Liver (tissue), 9 donors: ENCODE measurements around the gene MPRIP. TPM values are rescaled to one million over a fixed set of nuclear protein-coding genes. Genes with fewer than 3 reads are reported as not detected.

ENCODE experiments used
- DNase-seq: peaks from one replicate; pipeline ENCODE4 v3.0.0-alpha.2; 2017; ENCODE audit warnings: low spot score
- H3K27ac ChIP-seq, 2 donors: one replicate each; pipeline ENCODE4 v1.7.0; 2013; ENCODE audit warnings: inconsistent platforms in 2 of 2, low read length in 2 of 2, control low read depth in 1 of 2, low read depth in 1 of 2, mild to moderate bottlenecking in 1 of 2
- H3K27me3 ChIP-seq, 4 donors: one replicate each; pipeline versions ENCODE4 v1.6.1 to v1.7.0; 2013; ENCODE audit warnings: low read length in 3 of 4, inconsistent platforms in 1 of 4, mild to moderate bottlenecking in 1 of 4, moderate library complexity in 1 of 4; ENCODE audit not compliant: control insufficient read depth in 4 of 4, insufficient read depth in 4 of 4
- H3K36me3 ChIP-seq, 4 donors: one replicate each; pipeline versions ENCODE4 v1.6.1 to v1.7.0; 2013; ENCODE audit warnings: low read length in 3 of 4, mild to moderate bottlenecking in 3 of 4, low read depth in 1 of 4, moderate library complexity in 1 of 4; ENCODE audit not compliant: control insufficient read depth in 4 of 4, insufficient read depth in 3 of 4
- H3K4me1 ChIP-seq, 4 donors: one replicate each; pipeline versions ENCODE4 v1.6.1 to v1.7.0; 2013; ENCODE audit warnings: low read length in 3 of 4, mild to moderate bottlenecking in 3 of 4, moderate library complexity in 1 of 4; ENCODE audit not compliant: control insufficient read depth in 4 of 4, insufficient read depth in 4 of 4
- H3K4me3 ChIP-seq, 3 donors: one replicate each; pipeline versions ENCODE4 v1.6.1 to v1.7.0; 2013; ENCODE audit warnings: low read length in 3 of 3, control low read depth in 1 of 3, low read depth in 1 of 3, mild to moderate bottlenecking in 1 of 3
- H3K9ac ChIP-seq, 2 donors: one replicate each; pipeline ENCODE4 v1.7.0; 2013; ENCODE audit warnings: low read length in 2 of 2, mild to moderate bottlenecking in 2 of 2, moderate library complexity in 2 of 2, control low read depth in 1 of 2, low read depth in 1 of 2
- H3K9me3 ChIP-seq, 4 donors: one replicate each; pipeline versions ENCODE4 v1.6.1 to v1.7.0; 2013; ENCODE audit warnings: low read length in 3 of 4; ENCODE audit not compliant: control insufficient read depth in 4 of 4
- CTCF ChIP-seq: fragments of 150-350 bp; IDR thresholded peaks from 2 replicates; pipeline ENCODE4 v1.5.1; 2017; ENCODE audit warnings: improper control_type of control experiment, low read depth, low read length; ENCODE audit not compliant: missing input control
- EGR1 ChIP-seq, 2 donors: IDR thresholded peaks; 2 replicates each; pipeline ENCODE4 v1.6.1; 2016 to 2018; ENCODE audit warnings: antibody characterized with exemption in 2 of 2, low read depth in 2 of 2
- FOXA1 ChIP-seq: IDR thresholded peaks from 2 replicates; pipeline ENCODE4 v1.6.1; 2016; ENCODE audit warnings: antibody characterized with exemption
- FOXA2 ChIP-seq: IDR thresholded peaks from 2 replicates; pipeline ENCODE4 v1.6.1; 2016; ENCODE audit warnings: antibody characterized with exemption
- GABPA ChIP-seq, 2 donors: IDR thresholded peaks in 1 of 2; conservative IDR thresholded peaks in 1 of 2; 2 replicates each; pipeline ENCODE4 v1.6.1; 2016; ENCODE audit warnings: antibody characterized with exemption in 2 of 2, mild to moderate bottlenecking in 1 of 2, moderate library complexity in 1 of 2
- HNF4A ChIP-seq, 2 donors: conservative IDR thresholded peaks; 2 replicates each; pipeline ENCODE4 v1.6.1; 2016; ENCODE audit warnings: antibody characterized with exemption in 2 of 2, mild to moderate bottlenecking in 2 of 2
- HNF4G ChIP-seq: IDR thresholded peaks from 2 replicates; pipeline ENCODE4 v1.6.1; 2016; ENCODE audit warnings: antibody characterized with exemption
- JUND ChIP-seq, 2 donors: IDR thresholded peaks; 2 replicates each; pipeline ENCODE4 v1.6.1; 2016; ENCODE audit warnings: antibody characterized with exemption in 2 of 2
- MAX ChIP-seq: IDR thresholded peaks from 2 replicates; pipeline ENCODE4 v1.6.1; 2016; ENCODE audit warnings: antibody characterized with exemption
- NR2F2 ChIP-seq: IDR thresholded peaks from 2 replicates; pipeline ENCODE4 v1.6.1; 2016; ENCODE audit warnings: antibody characterized with exemption
- RAD21 ChIP-seq, 2 donors: IDR thresholded peaks; 2 replicates each; pipeline ENCODE4 v1.6.1; 2016; ENCODE audit warnings: antibody characterized with exemption in 2 of 2, mild to moderate bottlenecking in 2 of 2
- REST ChIP-seq: IDR thresholded peaks from 2 replicates; pipeline ENCODE4 v1.6.1; 2016; ENCODE audit warnings: antibody characterized with exemption, mild to moderate bottlenecking
- RXRA ChIP-seq, 2 donors: IDR thresholded peaks; 2 replicates each; pipeline ENCODE4 v1.6.1; 2017 to 2018; ENCODE audit warnings: antibody characterized with exemption in 2 of 2, mild to moderate bottlenecking in 1 of 2
- SP1 ChIP-seq: IDR thresholded peaks from 2 replicates; pipeline ENCODE4 v1.6.1; 2018; ENCODE audit warnings: antibody characterized with exemption, mild to moderate bottlenecking
- YY1 ChIP-seq: IDR thresholded peaks from 2 replicates; pipeline ENCODE4 v1.6.1; 2016; ENCODE audit warnings: antibody characterized with exemption, mild to moderate bottlenecking
- ZBTB33 ChIP-seq: IDR thresholded peaks from 2 replicates; pipeline ENCODE4 v1.6.1; 2016; ENCODE audit warnings: antibody characterized with exemption
- WGBS: extraction: QIAGEN DNeasy Blood & Tissue Kit; methylation state at CpG from one replicate; pipeline ENCODE4 v1.1.7; 2013; 5-methylcytosine and 5-hydroxymethylcytosine counted together
- polyA plus RNA-seq, 2 donors: library from polyadenylated mRNA; stranded (reverse) in 1 of 2; unstranded in 1 of 2; fragments of 200-250 nt in 1 of 2; fragments of >200 nt in 1 of 2; fragmentation: Nextera tagmentation in 1 of 2; extraction: Ambion mirVana in 1 of 2; gene quantifications; one replicate each; pipeline versions ENCODE4 v1.2.1 to v1.2.3, GENCODE V29; 2013 to 2015
- total RNA-seq, 2 donors: library from RNA; depleted of rRNA; stranded (reverse); fragments of >200 nt; gene quantifications; one replicate each; pipeline ENCODE4 v1.2.3, GENCODE V29; 2014
- donor health status: healthy.
- donor health status: healthy.
- donor health status: healthy.
- donor health status: healthy.
- donor health status: healthy.

The MPRIP gene
- total and polyA plus RNA-seq, 4 donors = 21.2 to 61.9 (median 34.7) TPM

- no peaks in the 10 kb centered on the region for H3K27me3 ChIP-seq
- H3K4me3 ChIP-seq = no peak overlapping the region
- no peak overlapping the region for H3K9ac ChIP-seq
- no peak for DNase-seq
- no peak for TF ChIP-seq EGR1 (IDR thresholded peaks at IDR 0.05; ENCODE audit: low read depth in 2 of 2)
- TF ChIP-seq HNF4G = no peak
- TF ChIP-seq NR2F2 = no peak
- no peak for TF ChIP-seq HNF4A (conservative IDR thresholded peaks at IDR 0.05)
- no peak for TF ChIP-seq CTCF
- TF ChIP-seq MAX = no peak
- TF ChIP-seq ZBTB33 = no peak
- TF ChIP-seq SP1 = no peak
- TF ChIP-seq RXRA (IDR thresholded peaks at IDR 0.05) = no peak
- TF ChIP-seq JUND (IDR thresholded peaks at IDR 0.05) = no peak
- TF ChIP-seq RAD21 (IDR thresholded peaks at IDR 0.05) = no peak
- no peak overlapping the region for H3K27ac ChIP-seq
- no peaks in the 10 kb centered on the region for H3K9me3 ChIP-seq
- H3K4me1 ChIP-seq = no peaks in the 10 kb centered on the region
- 95% methylated on average over 3 of the region's 3 CpGs for WGBS
- peaks cover 36 to 89% (median 71%) of the 10 kb centered on the region in 4 donors for H3K36me3 ChIP-seq
These were observed 175.7 kb downstream of the MPRIP start for GRCh38 chr17:17217995-17218394.

- H3K4me3 ChIP-seq = no peak overlapping the region
- no peak overlapping the region for H3K27ac ChIP-seq
- DNase-seq = no peak
- H3K9ac ChIP-seq = no peak overlapping the region
- TF ChIP-seq HNF4A (conservative IDR thresholded peaks at IDR 0.05) = no peak
- TF ChIP-seq REST = no peak
- no peak for TF ChIP-seq GABPA (IDR thresholded peaks at IDR 0.05 in 1 of 2, conservative IDR thresholded peaks at IDR 0.05 in 1 of 2)
- no peak for TF ChIP-seq FOXA2
- TF ChIP-seq FOXA1 = no peak
- no peak for TF ChIP-seq NR2F2
- TF ChIP-seq ZBTB33 = no peak
- TF ChIP-seq RXRA (IDR thresholded peaks at IDR 0.05) = no peak
- no peak for TF ChIP-seq YY1
- no peak for TF ChIP-seq MAX
- no peak for TF ChIP-seq EGR1 (IDR thresholded peaks at IDR 0.05; ENCODE audit: low read depth in 2 of 2)
- 91% methylated on average over 8 of the region's 8 CpGs for WGBS
- H3K4me1 ChIP-seq = no peaks in the 10 kb centered on the region
- peaks cover 32 to 90% (median 77%) of the 10 kb centered on the region in 4 donors for H3K36me3 ChIP-seq
- H3K9me3 ChIP-seq = no peaks in the 10 kb centered on the region
- H3K27me3 ChIP-seq = no peaks in the 10 kb centered on the region
These were observed 178.3 kb downstream of the MPRIP start for GRCh38 chr17:17220529-17220928.
